PC-9 (cell line): ENCODE data around the gene DOCK7.

ENCODE experiments used
- EZH2 ChIP-seq: fragments of 200-600 bp; sonication (generic); IDR thresholded peaks from 2 replicates; pipeline ENCODE4 v1.8.0; 2017; ENCODE audit warnings: antibody characterized with exemption, low read depth
- TF ChIP-seq, protein P1 (sequence below): fragments of 200-600 bp; sonication (generic); conservative IDR thresholded peaks from 2 replicates; pipeline ENCODE4 v1.6.1; 2017; ENCODE audit warnings: mixed run types, antibody characterized with exemption, mild to moderate bottlenecking, moderate library complexity

DNA sequence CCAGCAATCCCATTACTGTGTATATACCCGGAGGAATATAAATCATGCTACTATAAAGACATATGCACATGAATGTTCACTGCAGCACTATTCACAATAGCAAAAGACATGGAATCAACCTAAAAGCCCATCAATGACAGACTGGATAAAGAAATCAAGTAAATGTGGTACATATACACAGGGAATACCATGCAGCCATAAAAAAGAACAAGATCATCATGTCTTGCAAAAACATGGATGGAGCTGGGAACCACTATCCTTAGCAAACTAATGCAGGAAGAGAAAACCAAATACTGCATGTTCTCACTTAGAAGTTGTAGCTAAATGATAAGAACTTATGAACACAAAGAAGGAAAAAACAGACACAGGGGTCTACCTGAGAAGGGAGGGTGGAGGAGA, 97.2 kb downstream of the DOCK7 start:
- TF ChIP-seq, protein P1, sequence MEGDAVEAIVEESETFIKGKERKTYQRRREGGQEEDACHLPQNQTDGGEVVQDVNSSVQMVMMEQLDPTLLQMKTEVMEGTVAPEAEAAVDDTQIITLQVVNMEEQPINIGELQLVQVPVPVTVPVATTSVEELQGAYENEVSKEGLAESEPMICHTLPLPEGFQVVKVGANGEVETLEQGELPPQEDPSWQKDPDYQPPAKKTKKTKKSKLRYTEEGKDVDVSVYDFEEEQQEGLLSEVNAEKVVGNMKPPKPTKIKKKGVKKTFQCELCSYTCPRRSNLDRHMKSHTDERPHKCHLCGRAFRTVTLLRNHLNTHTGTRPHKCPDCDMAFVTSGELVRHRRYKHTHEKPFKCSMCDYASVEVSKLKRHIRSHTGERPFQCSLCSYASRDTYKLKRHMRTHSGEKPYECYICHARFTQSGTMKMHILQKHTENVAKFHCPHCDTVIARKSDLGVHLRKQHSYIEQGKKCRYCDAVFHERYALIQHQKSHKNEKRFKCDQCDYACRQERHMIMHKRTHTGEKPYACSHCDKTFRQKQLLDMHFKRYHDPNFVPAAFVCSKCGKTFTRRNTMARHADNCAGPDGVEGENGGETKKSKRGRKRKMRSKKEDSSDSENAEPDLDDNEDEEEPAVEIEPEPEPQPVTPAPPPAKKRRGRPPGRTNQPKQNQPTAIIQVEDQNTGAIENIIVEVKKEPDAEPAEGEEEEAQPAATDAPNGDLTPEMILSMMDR, result no peak
- no peak for TF ChIP-seq EZH2
